ENCODE results near the gene ABCD4. TPM values are rescaled to one million over a fixed set of nuclear protein-coding genes. Genes with fewer than 3 reads are reported as not detected.

Gene ABCD4
- total RNA-seq, 2 donors from 2014 or later: 51.2 to 56.6 TPM

- Mint-ChIP-seq H3K27ac (no peak overlapping the region), H3K36me3 (ENCODE audit: insufficient read depth in 2 of 2) (no peaks in the 10 kb centered on the region), H3K4me1 (ENCODE audit: low read depth) (peaks cover 4% of the 10 kb centered on the region), H3K4me3 (no peak overlapping the region), H3K27me3 (ENCODE audit: low read depth) (peaks cover 7% of the 10 kb centered on the region), H3K9me3 (no peaks in the 10 kb centered on the region)
- no peak for ATAC-seq (replicated peaks in 1 of 2)
- DNase-seq: no peak
Observed at GRCh38 chr14:74262076-74262475, 40.7 kb downstream of the ABCD4 start.

- Mint-ChIP-seq H3K9me3 (no peaks in the 10 kb centered on the region), H3K27me3 (ENCODE audit: low read depth) (peaks cover 7% of the 10 kb centered on the region), H3K36me3 (ENCODE audit: insufficient read depth in 2 of 2) (no peaks in the 10 kb centered on the region), H3K4me1 (ENCODE audit: low read depth) (peaks cover 10% of the 10 kb centered on the region), H3K4me3 (no peak overlapping the region), H3K27ac (no peak overlapping the region)
- ATAC-seq (replicated peaks in 1 of 2) (no peak), DNase-seq (no peak)
Observed at GRCh38 chr14:74261288-74261687, 41.4 kb downstream of the ABCD4 start.

GRCh38 chr14:74260525-74261233 lies 42.1 kb downstream of the ABCD4 start:
- H3K4me3 Mint-ChIP-seq: no peak overlapping the region
- peaks cover 10% of the 10 kb centered on the region for H3K4me1 Mint-ChIP-seq (ENCODE audit: low read depth)
- no peaks in the 10 kb centered on the region for H3K9me3 Mint-ChIP-seq
- no peaks in the 10 kb centered on the region for H3K36me3 Mint-ChIP-seq (ENCODE audit: insufficient read depth in 2 of 2)
- H3K27ac Mint-ChIP-seq: no peak overlapping the region
- ATAC-seq (replicated peaks in 1 of 2) (no peak), DNase-seq (no peak)
- H3K27me3 Mint-ChIP-seq (ENCODE audit: low read depth): peaks cover 7% of the 10 kb centered on the region

- no peak for DNase-seq
- peaks cover 10% of the 10 kb centered on the region for H3K4me1 Mint-ChIP-seq (ENCODE audit: low read depth)
- H3K36me3 Mint-ChIP-seq (ENCODE audit: insufficient read depth in 2 of 2): no peaks in the 10 kb centered on the region
- peaks cover 7% of the 10 kb centered on the region for H3K27me3 Mint-ChIP-seq (ENCODE audit: low read depth)
- H3K27ac Mint-ChIP-seq: no peak overlapping the region
- no peaks in the 10 kb centered on the region for H3K9me3 Mint-ChIP-seq
- H3K4me3 Mint-ChIP-seq: no peak overlapping the region
- ATAC-seq (replicated peaks in 1 of 2): no peak
Observed at GRCh38 chr14:74259513-74259912, 43.2 kb downstream of the ABCD4 start.

GRCh38 chr14:74258764-74259035 lies 44.0 kb downstream of the ABCD4 start:
- DNase-seq: no peak
- H3K36me3 Mint-ChIP-seq (ENCODE audit: insufficient read depth in 2 of 2): no peaks in the 10 kb centered on the region
- peaks cover 7% of the 10 kb centered on the region for H3K27me3 Mint-ChIP-seq (ENCODE audit: low read depth)

GRCh38 chr14:74257941-74258763 lies 44.6 kb downstream of the ABCD4 start:
- ATAC-seq (replicated peaks in 1 of 2) (peak in 1 of 2 donors; percentile 16), DNase-seq (no peak)
- H3K4me1 Mint-ChIP-seq (ENCODE audit: low read depth): peaks cover 10% of the 10 kb centered on the region
- no peaks in the 10 kb centered on the region for H3K9me3 Mint-ChIP-seq
- H3K27ac Mint-ChIP-seq: no peak overlapping the region
- H3K27me3 Mint-ChIP-seq (ENCODE audit: low read depth): peaks cover 7% of the 10 kb centered on the region
- H3K36me3 Mint-ChIP-seq (ENCODE audit: insufficient read depth in 2 of 2): no peaks in the 10 kb centered on the region
- H3K4me3 Mint-ChIP-seq: peak overlapping the region; percentile 87 to 89

More at GRCh38 chr14:74258764-74259035, 44.0 kb downstream of the ABCD4 start:
- Mint-ChIP-seq H3K4me3 (peak overlapping the region; percentile 26 to 87), H3K27ac (no peak overlapping the region), H3K4me1 (ENCODE audit: low read depth) (peaks cover 10% of the 10 kb centered on the region), H3K9me3 (no peaks in the 10 kb centered on the region)
- no peak for ATAC-seq (replicated peaks in 1 of 2)

- Mint-ChIP-seq H3K36me3 (ENCODE audit: insufficient read depth in 2 of 2) (no peaks in the 10 kb centered on the region), H3K4me3 (peak overlapping the region; percentile 87 to 89), H3K9me3 (no peaks in the 10 kb centered on the region), H3K27ac (no peak overlapping the region), H3K27me3 (ENCODE audit: low read depth) (peaks cover 7% of the 10 kb centered on the region), H3K4me1 (ENCODE audit: low read depth) (peaks cover 10% of the 10 kb centered on the region)
- peak; percentile 74 to 75 for DNase-seq
- peak; percentile 88 to 89 for ATAC-seq (replicated peaks in 1 of 2)
Observed at GRCh38 chr14:74257078-74257940, 45.4 kb downstream of the ABCD4 start.

GRCh38 chr14:74255281-74255680 lies 47.5 kb downstream of the ABCD4 start:
- Mint-ChIP-seq H3K4me1 (ENCODE audit: low read depth) (peaks cover 18% of the 10 kb centered on the region), H3K9me3 (no peaks in the 10 kb centered on the region), H3K27ac (no peak overlapping the region), H3K4me3 (no peak overlapping the region), H3K27me3 (ENCODE audit: low read depth) (peaks cover 19% of the 10 kb centered on the region), H3K36me3 (ENCODE audit: insufficient read depth in 2 of 2) (no peaks in the 10 kb centered on the region)
- DNase-seq (no peak), ATAC-seq (replicated peaks in 1 of 2) (no peak)

GRCh38 chr14:74249433-74250375 lies 53.0 kb downstream of the ABCD4 start:
- H3K27me3 Mint-ChIP-seq (ENCODE audit: low read depth): peaks cover 50% of the 10 kb centered on the region
- no peak for DNase-seq
- no peak for ATAC-seq (replicated peaks in 1 of 2)
- H3K27ac Mint-ChIP-seq: no peak overlapping the region
- H3K4me3 Mint-ChIP-seq: no peak overlapping the region
- H3K36me3 Mint-ChIP-seq (ENCODE audit: insufficient read depth in 2 of 2): no peaks in the 10 kb centered on the region
- H3K9me3 Mint-ChIP-seq: no peaks in the 10 kb centered on the region
- peaks cover 8% of the 10 kb centered on the region for H3K4me1 Mint-ChIP-seq (ENCODE audit: low read depth)

- H3K9me3 Mint-ChIP-seq: no peaks in the 10 kb centered on the region
Observed at GRCh38 chr14:74248017-74248416, 54.7 kb downstream of the ABCD4 start.

GRCh38 chr14:74246542-74246941 lies 56.2 kb downstream of the ABCD4 start:
- Mint-ChIP-seq H3K27me3 (ENCODE audit: low read depth) (peaks cover 77% of the 10 kb centered on the region), H3K4me3 (no peak overlapping the region), H3K27ac (no peak overlapping the region), H3K9me3 (no peaks in the 10 kb centered on the region), H3K36me3 (ENCODE audit: insufficient read depth in 2 of 2) (peaks cover 0 to 3% of the 10 kb centered on the region in 2 donors), H3K4me1 (ENCODE audit: low read depth) (peaks cover 16% of the 10 kb centered on the region)
- DNase-seq (no peak), ATAC-seq (replicated peaks in 1 of 2) (no peak)

More at GRCh38 chr14:74248017-74248416, 54.7 kb downstream of the ABCD4 start:
- DNase-seq (no peak), ATAC-seq (replicated peaks in 1 of 2) (no peak)
- H3K36me3 Mint-ChIP-seq (ENCODE audit: insufficient read depth in 2 of 2): no peaks in the 10 kb centered on the region
- peaks cover 8% of the 10 kb centered on the region for H3K4me1 Mint-ChIP-seq (ENCODE audit: low read depth)
- H3K4me3 Mint-ChIP-seq: no peak overlapping the region
- H3K27me3 Mint-ChIP-seq (ENCODE audit: low read depth): peaks cover 66% of the 10 kb centered on the region
- no peak overlapping the region for H3K27ac Mint-ChIP-seq

GRCh38 chr14:74245292-74245691 lies 57.4 kb downstream of the ABCD4 start:
- no peak for ATAC-seq (replicated peaks in 1 of 2)
- Mint-ChIP-seq H3K27me3 (ENCODE audit: low read depth) (peaks cover 82% of the 10 kb centered on the region), H3K4me3 (no peak overlapping the region)

More at GRCh38 chr14:74245292-74245691, 57.4 kb downstream of the ABCD4 start:
- H3K4me1 Mint-ChIP-seq (ENCODE audit: low read depth): peaks cover 24% of the 10 kb centered on the region
- no peak for DNase-seq
- H3K36me3 Mint-ChIP-seq (ENCODE audit: insufficient read depth in 2 of 2): peaks cover 0 to 3% of the 10 kb centered on the region in 2 donors
- H3K27ac Mint-ChIP-seq: no peak overlapping the region
- no peaks in the 10 kb centered on the region for H3K9me3 Mint-ChIP-seq

Data from activated T-cell treated with anti-CD3 and anti-CD28 coated beads, Interleukin-2, amount 50 U/mL, for 72 hours (primary cell).